T-helper 2 cell treated with Interferon-gamma antibody and Interleukin-4, amounts not matched to agents 5 μg/mL and 100 μg/mL, for 36 hours (primary cell): Measurements from ENCODE around the gene SPATS2.

Source experiments
- DNase-seq: peaks from one replicate; pipeline ENCODE4 v3.0.0; 2021; ENCODE audit warnings: low spot score
- H3K27ac Mint-ChIP-seq: one replicate; pipeline ENCODE4 v1.8.0; 2021; ENCODE audit warnings: mild to moderate bottlenecking, mixed read lengths
- H3K27me3 Mint-ChIP-seq: one replicate; pipeline ENCODE4 v1.8.0; 2021; ENCODE audit warnings: low read depth, mixed read lengths
- H3K36me3 Mint-ChIP-seq: one replicate; pipeline ENCODE4 v1.8.0; 2021; ENCODE audit warnings: low read depth, mixed read lengths
- H3K4me1 Mint-ChIP-seq: one replicate; pipeline ENCODE4 v1.8.0; 2021; ENCODE audit warnings: low read depth, mixed read lengths
- H3K4me3 Mint-ChIP-seq: one replicate; pipeline ENCODE4 v1.8.0; 2022; ENCODE audit warnings: mild to moderate bottlenecking, moderate library complexity, mixed read lengths
- H3K9me3 Mint-ChIP-seq: one replicate; pipeline ENCODE4 v1.8.0; 2021; ENCODE audit warnings: mixed read lengths

SPATS2 gene

DNA sequence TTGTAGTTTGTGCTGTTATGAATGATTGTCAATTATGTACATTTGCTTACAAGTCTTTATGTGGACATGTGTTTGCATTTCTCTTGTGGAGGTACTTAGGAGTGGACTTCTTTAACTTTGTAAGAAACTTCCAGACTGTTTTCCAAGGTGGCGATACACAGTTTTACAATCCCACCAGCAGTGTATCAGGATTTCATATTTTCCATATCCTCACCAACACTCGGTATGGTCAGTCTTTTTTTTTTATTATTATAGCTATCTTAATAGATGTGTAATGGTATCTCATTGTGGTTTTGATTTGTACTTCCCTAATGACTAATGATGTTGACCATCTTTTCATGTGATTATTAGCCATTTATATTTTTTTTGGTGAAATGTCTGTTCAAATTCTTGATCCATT is 97.9 kb downstream of the SPATS2 start:
- no peaks in the 10 kb centered on the region for H3K4me1 Mint-ChIP-seq
- H3K9me3 Mint-ChIP-seq = no peaks in the 10 kb centered on the region
- DNase-seq = no peak
- H3K36me3 Mint-ChIP-seq = peaks cover 5% of the 10 kb centered on the region
- H3K27ac Mint-ChIP-seq = no peak overlapping the region
- H3K4me3 Mint-ChIP-seq = no peak overlapping the region
- H3K27me3 Mint-ChIP-seq = no peaks in the 10 kb centered on the region

DNA sequence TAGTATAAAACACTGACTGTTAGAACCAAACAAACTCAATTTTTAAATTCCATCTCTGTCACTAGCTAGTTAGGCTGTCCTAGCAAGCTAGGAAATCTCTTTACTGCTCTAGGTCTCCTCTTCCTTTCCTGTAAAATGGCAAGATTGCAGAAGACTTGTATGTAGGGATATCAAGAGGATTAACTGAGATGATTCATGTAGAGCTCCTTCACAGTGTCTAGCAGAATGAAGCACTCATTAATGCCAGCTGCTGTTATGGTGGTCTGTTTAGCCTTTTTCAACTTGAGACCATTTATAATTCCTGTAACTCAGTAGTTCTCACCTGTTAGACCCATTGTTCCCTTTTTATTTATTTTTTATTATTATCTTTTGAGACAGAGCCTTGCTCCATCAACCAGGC is 103.7 kb downstream of the SPATS2 start:
- no peak overlapping the region for H3K27ac Mint-ChIP-seq
- peaks cover 2% of the 10 kb centered on the region for H3K4me1 Mint-ChIP-seq
- H3K36me3 Mint-ChIP-seq = no peaks in the 10 kb centered on the region
- no peaks in the 10 kb centered on the region for H3K9me3 Mint-ChIP-seq
- no peaks in the 10 kb centered on the region for H3K27me3 Mint-ChIP-seq
- H3K4me3 Mint-ChIP-seq = no peak overlapping the region
- DNase-seq = no peak

DNA sequence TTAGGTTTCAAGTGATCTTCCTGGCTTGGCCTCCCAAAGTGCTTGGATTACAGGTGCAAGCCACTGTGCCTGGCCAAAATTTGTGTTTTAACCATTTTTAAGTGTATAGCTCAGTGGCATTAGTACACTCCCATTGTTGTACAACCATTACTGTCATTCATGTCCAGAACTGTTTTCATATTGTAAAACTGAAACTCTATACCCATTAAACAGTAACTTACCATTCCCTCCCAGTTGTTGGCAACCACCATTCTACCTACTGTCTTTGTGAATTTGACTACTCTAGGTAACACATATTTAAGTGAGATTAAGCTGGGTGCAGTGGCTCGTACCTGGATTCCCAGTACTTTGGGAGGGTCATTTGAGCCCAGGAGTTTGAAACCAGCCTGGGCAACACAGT is 104.3 kb downstream of the SPATS2 start:
- DNase-seq = no peak
- Mint-ChIP-seq H3K4me1 (peaks cover 2% of the 10 kb centered on the region), H3K9me3 (no peaks in the 10 kb centered on the region), H3K27ac (no peak overlapping the region), H3K36me3 (peaks cover 1% of the 10 kb centered on the region), H3K27me3 (no peaks in the 10 kb centered on the region), H3K4me3 (no peak overlapping the region)

DNA sequence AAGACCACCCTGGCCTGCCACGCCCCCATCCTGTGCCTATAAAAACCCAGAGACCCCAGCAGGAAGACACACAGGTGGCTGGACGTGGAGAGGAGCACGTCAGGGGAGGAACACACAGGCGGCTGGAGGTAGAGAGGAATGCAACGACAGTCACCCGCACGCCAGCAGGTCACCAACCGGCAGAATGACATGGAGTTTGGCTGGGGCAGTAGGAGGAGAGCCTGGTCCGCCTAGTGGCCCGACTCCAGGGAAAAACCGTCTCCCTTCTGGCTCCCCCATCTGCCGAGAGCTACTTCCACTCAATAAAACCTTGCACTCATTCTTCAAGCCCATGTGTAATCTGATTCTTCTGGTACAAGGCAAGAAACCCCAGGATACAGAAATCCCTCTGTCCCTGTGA is 108.8 kb downstream of the SPATS2 start:
- Mint-ChIP-seq H3K27me3 (no peaks in the 10 kb centered on the region), H3K36me3 (peaks cover 1% of the 10 kb centered on the region), H3K4me1 (peaks cover 5% of the 10 kb centered on the region), H3K9me3 (no peaks in the 10 kb centered on the region), H3K27ac (no peak overlapping the region), H3K4me3 (no peak overlapping the region)
- DNase-seq = no peak

DNA sequence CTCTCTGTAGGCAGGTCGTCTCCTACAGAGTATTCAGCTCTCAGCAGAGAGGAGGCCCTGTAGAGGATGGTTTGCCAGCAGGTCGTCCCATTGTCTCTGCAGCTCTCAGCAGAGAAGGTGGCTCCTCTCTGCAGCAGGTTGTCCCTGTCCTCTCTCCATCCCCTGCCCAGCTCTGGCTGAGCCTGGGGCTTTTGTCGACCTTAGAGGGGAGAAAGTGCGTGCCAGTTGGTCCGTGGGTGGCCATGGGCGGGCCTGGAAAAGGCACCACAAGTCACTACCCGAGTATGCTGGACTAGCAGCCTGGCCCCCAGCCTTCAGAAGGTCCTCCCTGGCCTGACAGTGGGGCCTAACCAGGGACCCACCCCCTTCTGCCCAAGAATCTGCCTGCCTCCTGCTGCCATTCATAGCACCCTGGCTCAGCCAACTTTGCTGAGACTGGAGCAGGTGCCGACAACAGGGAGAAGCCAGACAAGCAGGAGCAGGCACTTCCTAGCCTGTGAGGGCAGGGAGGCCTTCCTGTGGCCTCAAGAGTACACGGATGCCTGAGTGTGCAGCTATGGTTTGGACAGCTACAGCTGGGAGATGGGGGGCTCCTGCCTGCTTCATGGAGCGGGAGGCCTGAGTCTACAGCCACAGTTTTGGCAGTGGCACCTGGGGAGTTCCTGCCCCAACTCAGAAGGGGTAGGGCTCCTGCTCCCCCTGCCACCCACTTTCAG is 111.8 kb downstream of the SPATS2 start:
- H3K9me3 Mint-ChIP-seq = no peaks in the 10 kb centered on the region
- no peaks in the 10 kb centered on the region for H3K27me3 Mint-ChIP-seq
- peaks cover 19% of the 10 kb centered on the region for H3K4me1 Mint-ChIP-seq
- DNase-seq = no peak
- peaks cover 1% of the 10 kb centered on the region for H3K36me3 Mint-ChIP-seq
- H3K4me3 Mint-ChIP-seq = no peak overlapping the region
- H3K27ac Mint-ChIP-seq = no peak overlapping the region

DNA sequence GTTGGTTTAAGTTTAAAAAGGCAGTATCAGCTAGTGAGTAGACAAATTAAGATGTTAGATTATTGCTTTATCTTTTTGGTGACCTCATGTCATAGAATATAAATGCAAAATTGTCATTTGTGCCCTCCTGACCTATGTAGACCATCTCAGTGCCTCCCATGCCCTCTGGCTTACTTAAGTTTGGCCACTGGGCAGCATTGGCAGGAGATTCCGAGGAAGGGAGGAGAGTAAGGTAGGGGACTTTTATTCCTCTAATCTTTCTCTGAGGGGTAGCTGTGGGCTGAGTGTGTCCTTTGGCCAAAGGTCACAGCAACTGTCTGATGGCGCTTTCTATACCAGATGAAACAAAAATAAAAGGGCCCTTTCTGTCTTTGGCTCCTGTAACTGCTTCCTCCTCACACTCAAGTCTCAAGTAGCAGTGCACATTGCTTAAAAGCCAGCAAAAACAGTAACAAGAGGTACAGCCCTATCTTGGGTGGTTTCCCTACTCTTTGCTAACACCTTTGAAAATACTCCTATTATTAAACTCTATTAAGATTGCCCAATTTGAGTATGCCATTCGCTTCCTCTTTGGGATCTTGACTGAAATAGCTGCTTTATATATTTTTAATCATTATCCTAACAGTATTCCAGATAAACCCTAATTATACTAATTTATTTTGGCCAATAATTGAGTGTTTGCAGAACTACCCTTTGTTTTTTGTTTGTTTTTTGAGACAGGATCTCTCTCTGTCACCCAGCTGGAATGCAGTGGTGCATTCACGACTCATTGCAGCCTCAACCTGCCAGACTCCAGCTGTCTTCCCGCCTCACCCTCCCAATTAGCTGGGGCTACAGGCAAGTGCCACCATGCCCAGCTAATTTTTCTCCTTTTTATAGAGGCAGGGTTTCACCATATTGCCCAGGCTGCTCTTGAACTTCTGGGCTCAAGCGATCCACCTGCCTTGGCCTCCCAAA is 115.1 kb downstream of the SPATS2 start:
- peaks cover 17% of the 10 kb centered on the region for H3K4me1 Mint-ChIP-seq

DNA sequence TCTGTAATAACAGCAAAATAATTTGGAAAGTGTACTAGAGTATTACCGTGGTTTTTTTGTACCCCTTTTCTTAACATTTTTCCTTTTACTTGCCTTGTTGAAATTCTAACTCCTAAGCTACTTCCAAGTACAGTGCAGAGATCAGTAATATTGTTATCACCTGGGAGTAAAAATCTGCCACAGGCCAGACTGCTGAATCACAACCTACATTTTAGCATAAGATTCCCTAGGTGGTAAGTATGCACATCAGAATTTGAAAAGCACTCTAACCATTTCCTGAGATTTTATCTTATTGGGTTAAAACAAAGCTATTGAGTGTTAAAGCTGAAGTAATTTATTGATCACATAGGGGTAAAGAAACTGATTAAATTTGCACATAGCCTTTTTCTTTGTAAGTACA is 116.4 kb downstream of the SPATS2 start:
- Mint-ChIP-seq H3K27ac (no peak overlapping the region), H3K36me3 (no peaks in the 10 kb centered on the region), H3K27me3 (no peaks in the 10 kb centered on the region), H3K9me3 (no peaks in the 10 kb centered on the region), H3K4me3 (no peak overlapping the region), H3K4me1 (peaks cover 15% of the 10 kb centered on the region)
- DNase-seq = no peak

More for the DNA sequence above, 115.1 kb downstream of the SPATS2 start:
- Mint-ChIP-seq H3K27me3 (no peaks in the 10 kb centered on the region), H3K27ac (no peak overlapping the region), H3K9me3 (no peaks in the 10 kb centered on the region), H3K4me3 (no peak overlapping the region), H3K36me3 (no peaks in the 10 kb centered on the region)
- no peak for DNase-seq

DNA sequence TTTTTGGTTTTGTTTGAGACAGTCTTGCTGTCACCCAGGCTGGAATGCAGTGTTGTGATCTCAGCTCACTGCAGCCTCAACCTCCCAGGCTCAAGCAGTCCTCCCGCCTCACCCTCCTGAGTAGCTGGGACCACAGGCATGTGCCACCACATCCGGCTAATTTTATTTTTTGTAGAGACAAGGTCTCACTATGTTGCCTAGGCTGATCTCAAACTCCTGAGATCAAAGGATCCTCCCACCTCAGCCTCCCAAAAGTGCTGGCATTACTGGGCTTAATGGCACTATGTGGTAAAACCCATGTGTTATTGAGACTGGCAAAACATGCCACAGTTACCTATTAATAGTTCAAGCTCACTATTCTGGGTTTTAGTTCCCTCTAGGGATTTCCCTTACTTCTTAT is 120.3 kb downstream of the SPATS2 start:
- no peak overlapping the region for H3K4me3 Mint-ChIP-seq
- peaks cover 15% of the 10 kb centered on the region for H3K4me1 Mint-ChIP-seq
- no peaks in the 10 kb centered on the region for H3K36me3 Mint-ChIP-seq
- no peak for DNase-seq
- no peaks in the 10 kb centered on the region for H3K27me3 Mint-ChIP-seq
- H3K9me3 Mint-ChIP-seq = no peaks in the 10 kb centered on the region
- no peak overlapping the region for H3K27ac Mint-ChIP-seq

DNA sequence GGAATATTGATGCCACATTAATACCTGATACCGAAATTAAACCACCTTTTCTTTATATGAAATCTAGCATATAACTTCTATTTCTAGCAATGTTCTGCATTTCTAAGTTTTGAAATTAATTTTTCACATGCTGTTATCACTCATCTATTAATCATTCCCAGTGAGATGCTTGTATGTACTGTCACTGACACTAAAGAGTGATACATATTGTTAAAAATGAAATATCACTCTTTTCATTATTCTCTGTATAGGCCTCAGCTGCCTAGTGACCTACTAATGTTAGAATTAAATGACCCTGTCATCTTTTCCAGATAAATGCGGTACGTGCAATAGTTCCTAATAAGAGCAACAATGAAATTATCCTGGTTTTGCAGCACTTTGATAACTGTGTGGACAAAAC is 121.9 kb downstream of the SPATS2 start:
- Mint-ChIP-seq H3K36me3 (no peaks in the 10 kb centered on the region), H3K27ac (no peak overlapping the region), H3K27me3 (no peaks in the 10 kb centered on the region), H3K9me3 (no peaks in the 10 kb centered on the region), H3K4me1 (no peaks in the 10 kb centered on the region), H3K4me3 (no peak overlapping the region)
- DNase-seq = no peak

DNA sequence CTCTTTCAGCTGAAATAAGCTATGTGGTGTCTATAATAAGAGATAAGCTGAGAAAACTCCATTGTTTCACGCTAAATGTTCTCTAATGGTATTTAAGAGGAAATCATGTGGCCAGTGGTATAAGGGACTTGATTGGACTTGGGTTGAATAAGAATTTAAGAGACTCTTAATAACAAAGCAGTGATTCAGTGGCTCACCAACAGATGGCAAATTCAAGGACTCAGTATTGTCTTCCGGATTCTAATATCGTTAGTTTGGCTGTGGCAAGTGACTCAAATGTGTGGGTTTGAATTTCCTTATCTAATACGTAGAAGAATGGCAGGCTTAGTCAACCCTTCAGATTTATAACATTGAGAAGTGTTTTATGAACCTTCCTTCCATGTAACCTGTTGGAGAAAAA is 122.5 kb downstream of the SPATS2 start:
- Mint-ChIP-seq H3K27ac (no peak overlapping the region), H3K9me3 (no peaks in the 10 kb centered on the region), H3K4me3 (no peak overlapping the region), H3K27me3 (no peaks in the 10 kb centered on the region), H3K4me1 (no peaks in the 10 kb centered on the region), H3K36me3 (no peaks in the 10 kb centered on the region)
- DNase-seq = no peak

DNA sequence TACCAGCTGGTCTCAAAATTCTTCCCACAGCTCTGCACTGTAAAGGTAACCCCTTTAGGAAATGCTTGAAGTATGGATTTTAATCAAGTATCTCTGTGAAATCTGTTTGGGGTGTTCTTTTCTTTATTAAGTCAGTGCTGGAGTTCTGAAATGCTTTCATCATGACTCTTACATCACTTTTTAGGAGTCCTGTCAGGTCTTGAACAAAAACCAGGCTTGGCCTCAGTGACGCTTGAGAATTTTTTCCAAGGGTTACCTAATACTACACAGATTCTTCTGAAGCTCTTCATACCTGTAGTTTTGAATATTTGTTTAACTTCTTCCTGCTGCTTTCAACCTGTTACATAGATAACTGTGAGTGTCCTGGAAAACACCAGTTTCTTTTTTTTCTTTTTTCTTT is 124.6 kb downstream of the SPATS2 start:
- Mint-ChIP-seq H3K4me3 (no peak overlapping the region), H3K4me1 (no peaks in the 10 kb centered on the region), H3K9me3 (no peaks in the 10 kb centered on the region), H3K36me3 (peaks cover 6% of the 10 kb centered on the region), H3K27ac (no peak overlapping the region), H3K27me3 (no peaks in the 10 kb centered on the region)
- no peak for DNase-seq

DNA sequence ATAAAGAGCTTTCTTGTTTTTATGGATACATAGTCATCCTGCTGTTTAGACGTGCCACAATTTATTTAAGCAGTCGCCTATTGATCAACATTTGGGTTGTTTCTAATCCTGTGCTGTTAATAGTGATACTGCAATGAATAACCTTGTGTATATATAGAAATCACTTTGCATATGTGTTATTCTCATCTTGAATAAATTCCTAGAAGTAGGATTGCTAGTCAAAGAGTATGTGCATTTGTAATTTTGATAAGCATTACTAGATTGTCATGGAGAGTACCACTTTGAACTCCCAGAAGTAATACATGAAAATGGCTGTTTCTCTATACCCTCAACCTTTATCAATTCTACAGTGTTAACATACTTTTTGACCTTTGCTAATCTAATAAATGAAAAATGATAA is 126.6 kb downstream of the SPATS2 start:
- H3K9me3 Mint-ChIP-seq = no peaks in the 10 kb centered on the region
- no peaks in the 10 kb centered on the region for H3K4me1 Mint-ChIP-seq
- H3K36me3 Mint-ChIP-seq = peaks cover 6% of the 10 kb centered on the region
- no peak for DNase-seq
- no peak overlapping the region for H3K27ac Mint-ChIP-seq
- H3K4me3 Mint-ChIP-seq = no peak overlapping the region
- H3K27me3 Mint-ChIP-seq = no peaks in the 10 kb centered on the region

DNA sequence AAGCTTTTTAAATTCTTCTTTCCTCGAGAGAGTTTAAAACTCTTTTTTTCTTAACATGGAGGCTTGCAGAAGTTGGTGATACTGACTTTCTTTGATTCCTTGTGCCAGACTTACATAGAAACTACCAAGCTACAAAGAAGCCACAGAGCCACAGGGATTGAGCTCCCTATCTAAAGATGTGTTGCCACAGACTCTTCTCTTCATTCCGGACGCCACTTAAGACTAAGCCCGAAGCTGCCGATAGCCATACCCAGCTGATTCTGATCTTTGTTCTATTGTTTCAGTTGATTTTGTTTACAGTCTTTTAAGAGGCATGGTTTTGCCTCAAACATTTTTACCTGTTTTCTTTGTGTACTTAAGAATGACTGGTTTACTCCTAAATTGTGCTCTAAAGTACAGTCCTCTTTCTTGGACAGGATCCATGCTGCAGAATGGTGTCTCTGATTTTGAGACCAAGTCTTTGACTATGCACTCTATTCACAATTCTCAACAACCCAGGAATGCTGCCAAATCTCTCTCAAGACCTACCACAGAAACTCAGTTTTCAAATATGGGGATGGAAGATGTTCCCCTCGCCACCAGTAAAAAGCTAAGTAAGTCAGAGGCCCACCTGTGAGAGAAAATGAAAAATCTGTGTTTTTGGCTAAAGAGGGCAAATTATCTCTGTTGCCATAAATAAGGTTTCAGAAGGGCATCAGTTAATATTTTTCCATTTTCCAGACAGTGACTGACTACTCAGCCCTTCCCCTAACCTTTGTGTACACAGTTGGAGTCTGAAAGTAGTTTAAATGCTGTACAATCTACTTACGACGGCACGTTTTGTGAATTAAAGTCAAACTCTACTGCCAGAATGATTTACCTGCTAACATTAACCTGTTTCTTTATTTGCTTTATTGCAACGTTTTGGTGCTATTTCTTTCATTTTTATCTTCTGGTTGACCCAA is 129.4 kb downstream of the SPATS2 start:
- no peaks in the 10 kb centered on the region for H3K9me3 Mint-ChIP-seq
- no peak overlapping the region for H3K4me3 Mint-ChIP-seq
- DNase-seq = no peak
- H3K36me3 Mint-ChIP-seq = peaks cover 15% of the 10 kb centered on the region
- no peak overlapping the region for H3K27ac Mint-ChIP-seq
- H3K27me3 Mint-ChIP-seq = no peaks in the 10 kb centered on the region
- H3K4me1 Mint-ChIP-seq = peaks cover under 1% of the 10 kb centered on the region

DNA sequence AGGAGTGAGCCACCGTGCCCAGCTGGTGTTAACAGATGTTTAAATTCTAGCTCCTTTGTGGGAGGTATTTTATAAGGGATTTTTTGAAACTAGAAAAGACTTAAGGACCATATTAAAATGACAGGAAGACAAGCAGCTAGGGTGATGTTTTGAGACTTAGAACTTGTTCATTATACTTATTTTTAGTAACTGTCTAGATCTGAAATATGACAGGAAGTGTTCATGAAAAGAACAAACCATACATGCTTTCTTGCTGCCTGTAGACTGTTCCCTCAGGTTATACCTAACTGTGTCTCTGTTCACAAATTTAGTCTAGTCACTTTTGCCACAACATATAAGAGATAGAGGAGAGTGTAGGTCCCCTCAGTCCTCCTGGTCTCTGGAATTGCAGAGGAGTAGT is 134.6 kb downstream of the SPATS2 start:
- H3K4me3 Mint-ChIP-seq = no peak overlapping the region
- peaks cover 5% of the 10 kb centered on the region for H3K4me1 Mint-ChIP-seq
- peaks cover 19% of the 10 kb centered on the region for H3K36me3 Mint-ChIP-seq
- H3K27ac Mint-ChIP-seq = no peak overlapping the region
- no peak for DNase-seq
- H3K27me3 Mint-ChIP-seq = no peaks in the 10 kb centered on the region
- H3K9me3 Mint-ChIP-seq = no peaks in the 10 kb centered on the region
